Measurements from ENCODE around the gene DIDO1.

DIDO1 gene

GRCh38 chr20:62921119-62921687 is 5.1 kb downstream of the DIDO1 start:
- no peak for TF ChIP-seq REST (IDR thresholded peaks at IDR 0.05; ENCODE audit: low read depth)
- 0 out of 2 replicates have a peak, but pooled peaks have one; percentile 24 for TF ChIP-seq RAD21 (IDR thresholded peaks at IDR 0.05; ENCODE audit: low read depth)

- TF ChIP-seq EGR1 (IDR thresholded peaks at IDR 0.05) (no peak), MAX (IDR thresholded peaks at IDR 0.05) (no peak), USF1 (IDR thresholded peaks at IDR 0.05) (no peak), RAD21 (IDR thresholded peaks at IDR 0.05; ENCODE audit: low read depth) (no peak), NFIC (IDR thresholded peaks at IDR 0.05) (no peak)
These were observed 6.2 kb downstream of the DIDO1 start for GRCh38 chr20:62920039-62920645.

- TF ChIP-seq REST (IDR thresholded peaks at IDR 0.05; ENCODE audit: low read depth) = no peak
- no peak for TF ChIP-seq CEBPB (IDR thresholded peaks at IDR 0.05)
- no peak for TF ChIP-seq TAF1 (IDR thresholded peaks at IDR 0.05; ENCODE audit: low read depth)
- TF ChIP-seq CREB1 (IDR thresholded peaks at IDR 0.05; ENCODE audit: low read depth) = no peak
- TF ChIP-seq NFIC (IDR thresholded peaks at IDR 0.05) = no peak
- no peak for TF ChIP-seq EGR1 (IDR thresholded peaks at IDR 0.05)
- TF ChIP-seq TEAD4 (IDR thresholded peaks at IDR 0.05) = no peak
- no peak for TF ChIP-seq TCF12 (IDR thresholded peaks at IDR 0.05; ENCODE audit: low read depth)
- TF ChIP-seq RAD21 (IDR thresholded peaks at IDR 0.05; ENCODE audit: low read depth) = no peak
- TF ChIP-seq MAX (IDR thresholded peaks at IDR 0.05) = no peak
- TF ChIP-seq YY1 (IDR thresholded peaks at IDR 0.05; ENCODE audit: low read depth) = no peak
- no peak for TF ChIP-seq ZBTB7A (IDR thresholded peaks at IDR 0.05; ENCODE audit: low read depth)
- no peak for TF ChIP-seq EP300 (IDR thresholded peaks at IDR 0.05; ENCODE audit: borderline replicate concordance)
- TF ChIP-seq USF1 (IDR thresholded peaks at IDR 0.05) = no peak
- no peak for TF ChIP-seq FOXM1 (IDR thresholded peaks at IDR 0.05; ENCODE audit: borderline replicate concordance, low read depth)
These were observed 7.5 kb downstream of the DIDO1 start for GRCh38 chr20:62918831-62919230.

- TF ChIP-seq EP300 (IDR thresholded peaks at IDR 0.05; ENCODE audit: borderline replicate concordance) (no peak), EGR1 (IDR thresholded peaks at IDR 0.05) (no peak), TEAD4 (IDR thresholded peaks at IDR 0.05) (no peak), TCF12 (IDR thresholded peaks at IDR 0.05; ENCODE audit: low read depth) (no peak), TAF1 (IDR thresholded peaks at IDR 0.05; ENCODE audit: low read depth) (no peak), FOXM1 (IDR thresholded peaks at IDR 0.05; ENCODE audit: borderline replicate concordance, low read depth) (no peak), YY1 (IDR thresholded peaks at IDR 0.05; ENCODE audit: low read depth) (no peak), CREB1 (IDR thresholded peaks at IDR 0.05; ENCODE audit: low read depth) (no peak), REST (IDR thresholded peaks at IDR 0.05; ENCODE audit: low read depth) (no peak)
These were observed 8.2 kb downstream of the DIDO1 start for GRCh38 chr20:62918147-62918546.

- TF ChIP-seq FOXM1 (IDR thresholded peaks at IDR 0.05; ENCODE audit: borderline replicate concordance, low read depth) (no peak), TEAD4 (IDR thresholded peaks at IDR 0.05) (no peak), MAX (IDR thresholded peaks at IDR 0.05) (no peak), RAD21 (IDR thresholded peaks at IDR 0.05; ENCODE audit: low read depth) (no peak), USF1 (IDR thresholded peaks at IDR 0.05) (no peak), YY1 (IDR thresholded peaks at IDR 0.05; ENCODE audit: low read depth) (no peak), CEBPB (IDR thresholded peaks at IDR 0.05) (no peak), NFIC (IDR thresholded peaks at IDR 0.05) (no peak), TAF1 (IDR thresholded peaks at IDR 0.05; ENCODE audit: low read depth) (no peak), EP300 (IDR thresholded peaks at IDR 0.05; ENCODE audit: borderline replicate concordance) (no peak), ZBTB7A (IDR thresholded peaks at IDR 0.05; ENCODE audit: low read depth) (no peak), CREB1 (IDR thresholded peaks at IDR 0.05; ENCODE audit: low read depth) (no peak), TCF12 (IDR thresholded peaks at IDR 0.05; ENCODE audit: low read depth) (no peak), REST (IDR thresholded peaks at IDR 0.05; ENCODE audit: low read depth) (no peak), EGR1 (IDR thresholded peaks at IDR 0.05) (no peak)
These were observed 8.6 kb downstream of the DIDO1 start for GRCh38 chr20:62917720-62918119.

Measured in Ishikawa (cell line).